ENCODE results near the gene MRTFA. TPM values are rescaled to one million over a fixed set of nuclear protein-coding genes. Genes with fewer than 3 reads are reported as not detected.
"Not testable (repeated sequence)": the region's sequence is repeated elsewhere in the genome, so short reads cannot be mapped to it uniquely, and the experiment has no call there.

MRTFA gene
- total RNA-seq, 1 donor from 2014 or later, result 52.1 TPM

GRCh38 chr22:40660730-40661129, 24.2 kb upstream of the MRTFA start:
- no peak overlapping the region for H3K4me3 ChIP-seq (ENCODE audit: low read depth, low read length)
- no peak for DNase-seq (ENCODE audit: low read depth)
- no peak for TF ChIP-seq CTCF (conservative IDR thresholded peaks at IDR 0.05; ENCODE audit: low read depth, low read length)

GRCh38 chr22:40659166-40659565, 22.6 kb upstream of the MRTFA start:
- H3K4me3 ChIP-seq (ENCODE audit: low read depth, low read length), result no peak overlapping the region
- TF ChIP-seq CTCF (conservative IDR thresholded peaks at IDR 0.05; ENCODE audit: low read depth, low read length), result no peak
- DNase-seq (ENCODE audit: low read depth), result no peak

- not testable (repeated sequence) for DNase-seq (ENCODE audit: low read depth); H3K4me3 ChIP-seq (ENCODE audit: low read depth, low read length)
These were observed 20.1 kb upstream of the MRTFA start for GRCh38 chr22:40656651-40657050.

- H3K4me3 ChIP-seq (ENCODE audit: low read depth, low read length); DNase-seq (ENCODE audit: low read depth): not testable (repeated sequence)
These were observed 19.4 kb upstream of the MRTFA start for GRCh38 chr22:40655941-40656340.

- TF ChIP-seq CTCF (conservative IDR thresholded peaks at IDR 0.05; ENCODE audit: low read depth, low read length), result peak; percentile 14
- H3K4me3 ChIP-seq (ENCODE audit: low read depth, low read length), result no peak overlapping the region
- DNase-seq (ENCODE audit: low read depth), result no peak
These were observed 18.1 kb upstream of the MRTFA start for GRCh38 chr22:40654522-40655167.

GRCh38 chr22:40653361-40653760, 16.8 kb upstream of the MRTFA start:
- H3K4me3 ChIP-seq (ENCODE audit: low read depth, low read length), result no peak overlapping the region
- no peak for DNase-seq (ENCODE audit: low read depth)

GRCh38 chr22:40651563-40652501, 15.3 kb upstream of the MRTFA start:
- no peak for TF ChIP-seq CTCF (conservative IDR thresholded peaks at IDR 0.05; ENCODE audit: low read depth, low read length)
- H3K4me3 ChIP-seq (ENCODE audit: low read depth, low read length), result peak overlapping the region; percentile 67
- peak; percentile 86 for DNase-seq (ENCODE audit: low read depth)

More at GRCh38 chr22:40653361-40653760, 16.8 kb upstream of the MRTFA start:
- no peak for TF ChIP-seq CTCF (conservative IDR thresholded peaks at IDR 0.05; ENCODE audit: low read depth, low read length)

GRCh38 chr22:40651057-40651456, 14.5 kb upstream of the MRTFA start:
- H3K4me3 ChIP-seq (ENCODE audit: low read depth, low read length), result peak overlapping the region; percentile 67
- no peak for DNase-seq (ENCODE audit: low read depth)
- no peak for TF ChIP-seq CTCF (conservative IDR thresholded peaks at IDR 0.05; ENCODE audit: low read depth, low read length)
